Measurements from ENCODE around the gene ELAPOR1. TPM values are rescaled to one million over a fixed set of nuclear protein-coding genes. Genes with fewer than 3 reads are reported as not detected.

Gene ELAPOR1
- total RNA-seq, result 1 to 10 TPM; 1.9 to 2.8 TPM

DNA sequence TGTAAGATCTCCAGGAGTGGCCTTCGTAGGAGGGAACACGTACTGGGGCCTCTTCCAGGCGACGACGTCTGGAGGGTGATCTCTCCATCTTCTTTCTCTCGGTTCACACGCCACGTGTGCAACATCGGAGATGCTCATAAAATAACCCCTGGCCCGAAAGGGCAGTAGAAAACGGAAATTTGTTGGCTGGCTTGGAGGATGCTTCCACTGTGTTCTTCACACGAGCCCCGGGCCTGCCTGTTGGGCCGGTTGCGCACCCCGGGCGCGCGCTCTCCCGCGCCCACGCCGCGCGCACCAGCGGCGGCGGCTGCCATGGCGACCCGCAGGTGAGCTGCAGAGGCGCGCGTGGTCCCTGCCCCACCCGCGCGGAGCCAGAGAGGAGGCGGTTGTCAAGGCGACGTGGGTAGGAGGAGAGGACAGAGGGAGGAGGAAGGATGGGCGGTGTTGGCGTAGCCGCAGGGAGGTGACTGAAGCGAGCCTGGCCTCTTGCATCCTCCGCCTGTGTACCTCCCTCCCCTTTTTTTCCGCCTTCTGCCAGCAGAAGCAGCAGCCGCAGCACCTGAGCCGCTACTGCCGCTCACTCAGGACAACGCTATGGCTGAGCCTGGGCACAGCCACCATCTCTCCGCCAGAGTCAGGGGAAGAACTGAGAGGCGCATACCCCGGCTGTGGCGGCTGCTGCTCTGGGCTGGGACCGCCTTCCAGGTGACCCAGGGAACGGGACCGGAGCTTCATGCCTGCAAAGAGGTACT is at the start of gene ELAPOR1:
ELAPOR1 (plus strand) TSS at position 526 of the 752 bp plus-strand sequence; CDS start at position 595, 69 bp downstream.
- ChIA-PET POLR2A (interaction anchor here (7.2 kb wide), 1 partner anchor 13 kb away, joined by 50 read pairs; no protein-coding TSS in a partner anchor), CTCF (interaction anchor here (0.7 to 4.6 kb wide), 24 partner anchors 10 to 419 kb away, joined by 3 to 80 read pairs (median 6); partner anchors contain the start of gene TAF13)
- Mint-ChIP-seq H3K36me3 (ENCODE audit: low read depth) (no peaks in the 10 kb centered on the region), H3K9me3 (ENCODE audit: insufficient read depth) (no peaks in the 10 kb centered on the region), H3K4me1 (ENCODE audit: low read depth) (peaks cover 33% of the 10 kb centered on the region), H3K27ac (peak within 1 kb of the TSS; percentile 58), H3K4me3 (peak within 1 kb of the TSS; percentile 77), H3K27me3 (ENCODE audit: low read depth) (peaks cover 22% of the 10 kb centered on the region)
- ATAC-seq (peak; percentile 90), DNase-seq (peak; percentile 92)

DNA sequence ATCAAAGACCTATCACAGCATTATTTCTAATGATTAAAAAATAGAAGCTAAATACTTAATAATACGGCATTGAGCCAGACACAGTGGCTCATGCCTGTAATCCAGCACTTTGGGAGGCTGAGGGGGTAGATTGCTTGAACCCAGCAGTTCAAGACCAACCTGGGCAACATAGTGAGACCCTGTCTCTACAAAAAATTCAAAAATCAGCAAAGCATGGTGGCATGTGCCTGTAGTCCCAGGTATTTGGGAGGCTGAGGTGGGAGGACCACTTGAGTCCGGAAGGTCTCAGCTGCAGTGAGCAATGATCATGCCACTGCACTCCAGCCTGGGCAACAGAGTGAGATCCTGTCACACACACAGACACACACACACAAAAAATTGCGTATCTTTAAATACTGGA is 48.8 kb upstream of the ELAPOR1 start:
- H3K27ac Mint-ChIP-seq, result no peak overlapping the region
- POLR2A ChIA-PET, result no interaction called here
- H3K4me1 Mint-ChIP-seq (ENCODE audit: low read depth), result no peaks in the 10 kb centered on the region
- H3K36me3 Mint-ChIP-seq (ENCODE audit: low read depth), result peaks cover 22% of the 10 kb centered on the region
- DNase-seq (no peak), ATAC-seq (no peak)
- no peaks in the 10 kb centered on the region for H3K27me3 Mint-ChIP-seq (ENCODE audit: low read depth)
- CTCF ChIA-PET, result no interaction called here
- no peaks in the 10 kb centered on the region for H3K9me3 Mint-ChIP-seq (ENCODE audit: insufficient read depth)
- H3K4me3 Mint-ChIP-seq, result no peak overlapping the region

GRCh38 chr1:109067883-109068282 is 46.0 kb upstream of the ELAPOR1 start:
- Mint-ChIP-seq H3K27me3 (ENCODE audit: low read depth) (no peaks in the 10 kb centered on the region), H3K36me3 (ENCODE audit: low read depth) (peaks cover 25% of the 10 kb centered on the region), H3K27ac (no peak overlapping the region), H3K9me3 (ENCODE audit: insufficient read depth) (no peaks in the 10 kb centered on the region), H3K4me1 (ENCODE audit: low read depth) (peaks cover 2% of the 10 kb centered on the region), H3K4me3 (no peak overlapping the region)
- ChIA-PET CTCF (interaction anchor here (1.0 kb wide), 1 partner anchor 32 kb away, joined by 4 read pairs; no protein-coding TSS in a partner anchor), POLR2A (no interaction called here)
- DNase-seq (no peak), ATAC-seq (no peak)

DNA sequence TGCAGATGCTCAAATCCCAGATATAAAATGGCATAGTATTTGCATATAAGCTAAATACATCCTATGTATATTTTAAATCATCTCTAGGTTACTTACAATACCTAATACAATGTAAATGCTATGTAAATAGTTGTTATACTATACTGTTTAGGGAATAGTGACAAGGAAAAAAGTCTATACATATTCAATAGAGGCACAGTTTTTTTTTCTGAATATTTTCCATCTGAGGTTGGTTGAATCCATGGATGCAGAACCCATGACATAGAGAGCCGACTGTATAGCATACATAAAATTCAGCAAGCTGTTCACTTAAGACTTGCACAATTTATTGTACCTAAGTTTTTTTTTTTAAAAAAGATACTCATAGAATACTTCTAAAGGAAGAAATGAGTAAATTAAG is 44.6 kb upstream of the ELAPOR1 start:
- DNase-seq, result no peak
- Mint-ChIP-seq H3K4me1 (ENCODE audit: low read depth) (peaks cover 4% of the 10 kb centered on the region), H3K27me3 (ENCODE audit: low read depth) (no peaks in the 10 kb centered on the region), H3K4me3 (no peak overlapping the region), H3K9me3 (ENCODE audit: insufficient read depth) (no peaks in the 10 kb centered on the region), H3K36me3 (ENCODE audit: low read depth) (peaks cover 25% of the 10 kb centered on the region), H3K27ac (no peak overlapping the region)
- POLR2A ChIA-PET, result no interaction called here
- CTCF ChIA-PET, result interaction anchor here (0.5 to 0.8 kb wide), 2 partner anchors 23 to 41 kb away, joined by 3 read pairs; no protein-coding TSS in a partner anchor
- ATAC-seq, result no peak

- Mint-ChIP-seq H3K36me3 (ENCODE audit: low read depth) (peaks cover 7% of the 10 kb centered on the region), H3K27ac (peak within 1 kb of the TSS; percentile 99), H3K27me3 (ENCODE audit: low read depth) (no peaks in the 10 kb centered on the region), H3K9me3 (ENCODE audit: insufficient read depth) (no peaks in the 10 kb centered on the region), H3K4me3 (peak within 1 kb of the TSS; percentile 99), H3K4me1 (ENCODE audit: low read depth) (peaks cover 20% of the 10 kb centered on the region)
- POLR2A ChIA-PET, result interaction anchor here (0.8 to 2.3 kb wide), 5 partner anchors 15 to 421 kb away, joined by 3 to 14 read pairs (median 6); partner anchors contain the start of genes TMEM167B and WDR47
- CTCF ChIA-PET, result interaction anchor here (0.9 to 2.0 kb wide), 4 partner anchors 14 to 48 kb away, joined by 3 to 16 read pairs (median 6); partner anchors contain the start of gene TMEM167B
- ATAC-seq (peak; percentile 99), DNase-seq (peak; percentile 91)
Observed at GRCh38 chr1:109075531-109076490, 38.1 kb upstream of the ELAPOR1 start, which contains the start of gene TAF13. Gene TAF13 (minus strand): TSS chr1:109076003. CDS start chr1:109075947, 56 bp downstream.

GRCh38 chr1:109078317-109078716 is 35.6 kb upstream of the ELAPOR1 start:
- Mint-ChIP-seq H3K36me3 (ENCODE audit: low read depth) (peaks cover 6% of the 10 kb centered on the region), H3K4me3 (no peak overlapping the region), H3K9me3 (ENCODE audit: insufficient read depth) (no peaks in the 10 kb centered on the region), H3K4me1 (ENCODE audit: low read depth) (peaks cover 20% of the 10 kb centered on the region), H3K27ac (no peak overlapping the region), H3K27me3 (ENCODE audit: low read depth) (no peaks in the 10 kb centered on the region)
- ATAC-seq (no peak), DNase-seq (no peak)
- CTCF ChIA-PET, result interaction anchor here (1.4 to 1.6 kb wide), 2 partner anchors 12 to 34 kb away, joined by 3 to 7 read pairs; partner anchors contain the start of gene TMEM167B
- POLR2A ChIA-PET, result no interaction called here

DNA sequence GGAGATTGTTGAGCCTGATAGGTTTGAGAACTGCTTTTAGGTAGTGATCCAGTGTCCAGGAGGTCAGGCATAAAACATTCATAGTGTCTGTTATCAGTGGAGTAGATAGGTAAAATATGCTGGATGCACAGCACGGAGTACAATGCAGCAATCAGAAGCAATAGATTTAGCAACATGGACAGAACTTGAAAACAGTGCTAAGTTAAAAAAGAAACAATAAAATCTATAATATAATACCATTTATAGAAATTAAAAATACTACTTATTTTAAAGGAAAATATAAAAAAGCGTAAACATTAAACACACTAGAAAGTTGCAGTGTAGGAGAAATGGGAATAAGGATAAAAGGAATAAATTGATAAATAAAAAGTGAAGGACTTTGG is 34.7 kb upstream of the ELAPOR1 start:
- Mint-ChIP-seq H3K4me3 (no peak overlapping the region), H3K27me3 (ENCODE audit: low read depth) (no peaks in the 10 kb centered on the region), H3K9me3 (ENCODE audit: insufficient read depth) (no peaks in the 10 kb centered on the region), H3K36me3 (ENCODE audit: low read depth) (peaks cover 5% of the 10 kb centered on the region), H3K27ac (no peak overlapping the region), H3K4me1 (ENCODE audit: low read depth) (peaks cover 24% of the 10 kb centered on the region)
- CTCF ChIA-PET, result no interaction called here
- ATAC-seq (no peak), DNase-seq (no peak)
- POLR2A ChIA-PET, result no interaction called here

GRCh38 chr1:109080441-109081082 is 33.4 kb upstream of the ELAPOR1 start:
- ATAC-seq (no peak), DNase-seq (no peak)
- H3K36me3 Mint-ChIP-seq (ENCODE audit: low read depth), result peaks cover 2% of the 10 kb centered on the region
- no peaks in the 10 kb centered on the region for H3K27me3 Mint-ChIP-seq (ENCODE audit: low read depth)
- no peak overlapping the region for H3K27ac Mint-ChIP-seq
- POLR2A ChIA-PET, result no interaction called here
- no peaks in the 10 kb centered on the region for H3K9me3 Mint-ChIP-seq (ENCODE audit: insufficient read depth)
- no peak overlapping the region for H3K4me3 Mint-ChIP-seq
- peaks cover 20% of the 10 kb centered on the region for H3K4me1 Mint-ChIP-seq (ENCODE audit: low read depth)
- CTCF ChIA-PET, result interaction anchor here (3.5 kb wide), 1 partner anchor 32 kb away, joined by 14 read pairs; a partner anchor contains a TSS

- no peak overlapping the region for H3K4me3 Mint-ChIP-seq
- no peak for ATAC-seq
- no peak for DNase-seq
- peaks cover 11% of the 10 kb centered on the region for H3K4me1 Mint-ChIP-seq (ENCODE audit: low read depth)
- no peaks in the 10 kb centered on the region for H3K9me3 Mint-ChIP-seq (ENCODE audit: insufficient read depth)
- CTCF ChIA-PET, result interaction anchor here (1.0 to 3.5 kb wide), 4 partner anchors 9 to 29 kb away, joined by 3 to 14 read pairs (median 6); a partner anchor contains a TSS
- POLR2A ChIA-PET, result interaction anchor here (0.7 to 3.2 kb wide), 2 partner anchors 17 to 342 kb away, joined by 4 to 20 read pairs; partner anchors contain the start of gene PSMA5
- H3K36me3 Mint-ChIP-seq (ENCODE audit: low read depth), result no peaks in the 10 kb centered on the region
- H3K27me3 Mint-ChIP-seq (ENCODE audit: low read depth), result no peaks in the 10 kb centered on the region
- no peak overlapping the region for H3K27ac Mint-ChIP-seq
Observed at GRCh38 chr1:109083501-109083900, 30.4 kb upstream of the ELAPOR1 start.

DNA sequence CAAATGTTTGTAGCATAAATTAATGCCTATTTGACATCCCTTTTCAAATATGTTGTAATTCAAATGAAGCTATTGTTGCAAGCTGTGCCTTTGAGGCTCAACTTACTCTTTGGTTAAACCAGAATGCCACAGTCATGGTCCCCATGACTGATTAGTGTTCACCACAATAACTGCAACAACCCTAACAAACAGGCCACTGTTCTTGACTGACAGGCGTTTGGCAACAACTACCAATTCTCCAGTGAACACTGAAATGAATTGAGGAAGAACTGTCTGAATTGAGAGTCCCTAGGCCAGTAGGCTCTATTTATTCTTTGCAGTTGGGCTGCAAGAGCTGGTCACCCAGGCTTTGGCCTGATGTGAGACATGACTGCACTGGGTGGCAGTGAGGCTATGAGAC is 30.0 kb upstream of the ELAPOR1 start:
- ATAC-seq, result no peak
- ChIA-PET CTCF (interaction anchor here (1.0 to 3.5 kb wide), 4 partner anchors 17 to 28 kb away, joined by 3 to 14 read pairs (median 8); a partner anchor contains a TSS), POLR2A (interaction anchor here (0.7 to 3.2 kb wide), 2 partner anchors 17 to 342 kb away, joined by 4 to 20 read pairs; partner anchors contain the start of gene PSMA5)
- H3K4me1 Mint-ChIP-seq (ENCODE audit: low read depth), result peaks cover 11% of the 10 kb centered on the region
- DNase-seq, result no peak
- H3K4me3 Mint-ChIP-seq, result no peak overlapping the region
- peak overlapping the region; percentile 55 for H3K27ac Mint-ChIP-seq
- H3K27me3 Mint-ChIP-seq (ENCODE audit: low read depth), result no peaks in the 10 kb centered on the region
- no peaks in the 10 kb centered on the region for H3K36me3 Mint-ChIP-seq (ENCODE audit: low read depth)
- no peaks in the 10 kb centered on the region for H3K9me3 Mint-ChIP-seq (ENCODE audit: insufficient read depth)

Data from activated CD8-positive, alpha-beta T cell treated with anti-CD3 and anti-CD28 coated beads, Interleukin-2, amount 10 ng/mL, durations not matched to agents 7 days and 5 days (primary cell).